ENCODE results near the gene IL1RAP. TPM values are rescaled to one million over a fixed set of nuclear protein-coding genes. Genes with fewer than 3 reads are reported as not detected.

IL1RAP gene
- total RNA-seq, 1 donor: 14.8 TPM

GRCh38 chr3:190552021-190552420 lies 38.1 kb downstream of the IL1RAP start:
- Histone ChIP-seq H3K36me3 (ENCODE audit: insufficient read depth, low read length) (no peaks in the 10 kb centered on the region), H3K4me3 (ENCODE audit: insufficient read depth, low read length) (no peak overlapping the region), H4K20me1 (ENCODE audit: insufficient read depth, low read length) (no peaks in the 10 kb centered on the region), H3K27ac (ENCODE audit: low read depth, low read length) (no peak overlapping the region), H3K9me3 (ENCODE audit: low read depth, low read length) (peaks cover 2% of the 10 kb centered on the region), H3K4me2 (ENCODE audit: insufficient read depth, low read length) (no peak overlapping the region), H3K4me1 (ENCODE audit: insufficient read depth, low read length) (no peaks in the 10 kb centered on the region), H3K79me2 (ENCODE audit: insufficient read depth, low read length) (no peaks in the 10 kb centered on the region), H3K27me3 (ENCODE audit: insufficient read depth, low read length) (no peaks in the 10 kb centered on the region), H2AFZ (ENCODE audit: low read length) (no peak overlapping the region)
- DNase-seq (ENCODE audit: insufficient read length, low spot score, missing footprints): no peak
- TF ChIP-seq, protein P1, sequence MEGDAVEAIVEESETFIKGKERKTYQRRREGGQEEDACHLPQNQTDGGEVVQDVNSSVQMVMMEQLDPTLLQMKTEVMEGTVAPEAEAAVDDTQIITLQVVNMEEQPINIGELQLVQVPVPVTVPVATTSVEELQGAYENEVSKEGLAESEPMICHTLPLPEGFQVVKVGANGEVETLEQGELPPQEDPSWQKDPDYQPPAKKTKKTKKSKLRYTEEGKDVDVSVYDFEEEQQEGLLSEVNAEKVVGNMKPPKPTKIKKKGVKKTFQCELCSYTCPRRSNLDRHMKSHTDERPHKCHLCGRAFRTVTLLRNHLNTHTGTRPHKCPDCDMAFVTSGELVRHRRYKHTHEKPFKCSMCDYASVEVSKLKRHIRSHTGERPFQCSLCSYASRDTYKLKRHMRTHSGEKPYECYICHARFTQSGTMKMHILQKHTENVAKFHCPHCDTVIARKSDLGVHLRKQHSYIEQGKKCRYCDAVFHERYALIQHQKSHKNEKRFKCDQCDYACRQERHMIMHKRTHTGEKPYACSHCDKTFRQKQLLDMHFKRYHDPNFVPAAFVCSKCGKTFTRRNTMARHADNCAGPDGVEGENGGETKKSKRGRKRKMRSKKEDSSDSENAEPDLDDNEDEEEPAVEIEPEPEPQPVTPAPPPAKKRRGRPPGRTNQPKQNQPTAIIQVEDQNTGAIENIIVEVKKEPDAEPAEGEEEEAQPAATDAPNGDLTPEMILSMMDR (IDR thresholded peaks at IDR 0.05; ENCODE audit: extremely low read depth, low read depth, low read length): no peak

GRCh38 chr3:190552969-190553759 lies 39.3 kb downstream of the IL1RAP start:
- Histone ChIP-seq H4K20me1 (ENCODE audit: insufficient read depth, low read length) (no peaks in the 10 kb centered on the region), H3K4me1 (ENCODE audit: insufficient read depth, low read length) (no peaks in the 10 kb centered on the region), H3K79me2 (ENCODE audit: insufficient read depth, low read length) (no peaks in the 10 kb centered on the region), H3K9me3 (ENCODE audit: low read depth, low read length) (peaks cover 2% of the 10 kb centered on the region), H3K4me2 (ENCODE audit: insufficient read depth, low read length) (no peak overlapping the region), H3K27ac (ENCODE audit: low read depth, low read length) (no peak overlapping the region), H3K27me3 (ENCODE audit: insufficient read depth, low read length) (no peaks in the 10 kb centered on the region), H3K4me3 (ENCODE audit: insufficient read depth, low read length) (no peak overlapping the region), H3K36me3 (ENCODE audit: insufficient read depth, low read length) (no peaks in the 10 kb centered on the region), H2AFZ (ENCODE audit: low read length) (no peak overlapping the region)
- TF ChIP-seq, protein P1 (IDR thresholded peaks at IDR 0.05; ENCODE audit: extremely low read depth, low read depth, low read length): no peak
- DNase-seq (ENCODE audit: insufficient read length, low spot score, missing footprints): no peak

- Histone ChIP-seq H2AFZ (ENCODE audit: low read length) (peak overlapping the region; percentile 45), H3K4me2 (ENCODE audit: insufficient read depth, low read length) (no peak overlapping the region), H3K36me3 (ENCODE audit: insufficient read depth, low read length) (no peaks in the 10 kb centered on the region), H3K4me1 (ENCODE audit: insufficient read depth, low read length) (no peaks in the 10 kb centered on the region), H3K4me3 (ENCODE audit: insufficient read depth, low read length) (no peak overlapping the region), H4K20me1 (ENCODE audit: insufficient read depth, low read length) (no peaks in the 10 kb centered on the region), H3K27me3 (ENCODE audit: insufficient read depth, low read length) (no peaks in the 10 kb centered on the region), H3K27ac (ENCODE audit: low read depth, low read length) (no peak overlapping the region), H3K9me3 (ENCODE audit: low read depth, low read length) (peaks cover 2% of the 10 kb centered on the region), H3K79me2 (ENCODE audit: insufficient read depth, low read length) (no peaks in the 10 kb centered on the region)
- TF ChIP-seq, protein P1 (IDR thresholded peaks at IDR 0.05; ENCODE audit: extremely low read depth, low read depth, low read length): no peak
- no peak for DNase-seq (ENCODE audit: insufficient read length, low spot score, missing footprints)
Measured at GRCh38 chr3:190554197-190554596, 40.3 kb downstream of the IL1RAP start.

- H2AFZ ChIP-seq (ENCODE audit: low read length): no peak overlapping the region
- no peaks in the 10 kb centered on the region for H3K79me2 ChIP-seq (ENCODE audit: insufficient read depth, low read length)
- H3K9me3 ChIP-seq (ENCODE audit: low read depth, low read length): peaks cover 2% of the 10 kb centered on the region
- no peaks in the 10 kb centered on the region for H3K4me1 ChIP-seq (ENCODE audit: insufficient read depth, low read length)
- no peak overlapping the region for H3K27ac ChIP-seq (ENCODE audit: low read depth, low read length)
- no peaks in the 10 kb centered on the region for H3K36me3 ChIP-seq (ENCODE audit: insufficient read depth, low read length)
- H3K4me3 ChIP-seq (ENCODE audit: insufficient read depth, low read length): no peak overlapping the region
- H4K20me1 ChIP-seq (ENCODE audit: insufficient read depth, low read length): no peaks in the 10 kb centered on the region
- H3K27me3 ChIP-seq (ENCODE audit: insufficient read depth, low read length): no peaks in the 10 kb centered on the region
- H3K4me2 ChIP-seq (ENCODE audit: insufficient read depth, low read length): no peak overlapping the region
- TF ChIP-seq, protein P1 (IDR thresholded peaks at IDR 0.05; ENCODE audit: extremely low read depth, low read depth, low read length): no peak
- DNase-seq (ENCODE audit: insufficient read length, low spot score, missing footprints): no peak
Measured at GRCh38 chr3:190556351-190556750, 42.5 kb downstream of the IL1RAP start.

Measured in osteoblast (primary cell).